CD4-positive, alpha-beta T cell (primary cell): ENCODE data around the gene LTBP2. TPM values are rescaled to one million over a fixed set of nuclear protein-coding genes. Genes with fewer than 3 reads are reported as not detected.

Experiments
- ATAC-seq: fragments of 200-7000 bp; cut with Tn5 transposase; one replicate; pipeline ENCODE4 v1.10.0; 2022; ENCODE audit warnings: mild to moderate bottlenecking; ENCODE audit not compliant: poor library complexity
- CTCF ChIA-PET: fragments of 350-600 bp; sonication (Branson Sonifier 250); formaldehyde crosslinking; loops from one replicate; lab custom pipeline; 2021; ENCODE audit warnings: antibody characterized with exemption, inconsistent platforms; lab: Charles Lee
- POLR2A ChIA-PET: fragments of 350-600 bp; sonication (Branson Sonifier 250); formaldehyde crosslinking; loops from one replicate; lab custom pipeline; 2021; ENCODE audit warnings: antibody characterized with exemption, inconsistent platforms; lab: Charles Lee
- DNase-seq, 14 experiments: peaks; one replicate each; pipeline ENCODE4 v3.0.0-alpha.2; 2013 to 2020; ENCODE audit warnings: mixed read lengths in 2 of 14
- H3K27ac ChIP-seq, 2 donors: one replicate each; pipeline versions ENCODE4 v1.5.1 to v1.7.0; 2013; ENCODE audit warnings: low read length in 2 of 2, low read depth in 1 of 2, mild to moderate bottlenecking in 1 of 2
- H3K27me3 ChIP-seq, 2 experiments: 1 replicate in 1 of 2; 2 replicates in 1 of 2; pipeline versions ENCODE4 v1.6.1 to v1.7.0; 2013; ENCODE audit warnings: low read length in 2 of 2, control low read depth in 1 of 2, mild to moderate bottlenecking in 1 of 2, moderate library complexity in 1 of 2; ENCODE audit not compliant: insufficient read depth in 2 of 2, control insufficient read depth in 1 of 2
- H3K36me3 ChIP-seq: one replicate; pipeline ENCODE4 v1.6.1; 2013; ENCODE audit warnings: low read length, control low read depth; ENCODE audit not compliant: insufficient read depth
- H3K4me1 ChIP-seq: one replicate; pipeline ENCODE4 v1.6.1; 2013; ENCODE audit warnings: low read length, control low read depth; ENCODE audit not compliant: insufficient read depth
- H3K4me3 ChIP-seq: one replicate; pipeline ENCODE4 v1.5.1; 2013; ENCODE audit warnings: mild to moderate bottlenecking, low read length, moderate library complexity
- H3K9me3 ChIP-seq, 2 experiments: 1 replicate in 1 of 2; 2 replicates in 1 of 2; pipeline versions ENCODE4 v1.6.1 to v1.7.0; 2013; ENCODE audit warnings: low read length in 2 of 2, mild to moderate bottlenecking in 2 of 2, control low read depth in 1 of 2, moderate library complexity in 1 of 2; ENCODE audit not compliant: control insufficient read depth in 1 of 2, insufficient read depth in 1 of 2
- H3K27ac Mint-ChIP-seq: one replicate; pipeline ENCODE4 v1.8.0; 2020; ENCODE audit warnings: mixed read lengths
- H3K27me3 Mint-ChIP-seq: one replicate; pipeline ENCODE4 v1.8.0; 2021; ENCODE audit warnings: mixed read lengths
- H3K36me3 Mint-ChIP-seq: one replicate; pipeline ENCODE4 v1.8.0; 2021; ENCODE audit warnings: low read depth, mixed read lengths
- H3K4me1 Mint-ChIP-seq: one replicate; pipeline ENCODE4 v1.8.0; 2021; ENCODE audit warnings: low read depth, mixed read lengths
- H3K4me3 Mint-ChIP-seq: one replicate; pipeline ENCODE4 v1.8.0; 2020; ENCODE audit warnings: mild to moderate bottlenecking, mixed read lengths
- H3K9me3 Mint-ChIP-seq: one replicate; pipeline ENCODE4 v1.8.0; 2020; ENCODE audit warnings: mixed read lengths
- intact Hi-C, 2 experiments: fragments of 100-400 bp; cut with DNase I in 1 of 2; cut with micrococcal nuclease in 1 of 2; formaldehyde crosslinking; loops; one replicate each; pipeline versions ENCODE4 v1.15.1 to v1.9.0; 2023 to 2025; cut with DNase I, micrococcal nuclease
- total RNA-seq, 174 experiments: library from RNA in 2 of 174; stranded (reverse) in 2 of 174; gene quantifications; one replicate each; pipeline ENCODE4 v1.2.3 and lab custom pipeline; 2021 to 2026
- TF ChIP-seq, protein P1 (sequence below): fragments of 200-600 bp; IDR thresholded peaks from one replicate; pipeline ENCODE4 v1.8.0; 2022; ENCODE audit warnings: antibody characterized with exemption, mild to moderate bottlenecking

Gene LTBP2
- total RNA-seq, 2 experiments from 2014 or later = 0.45 to 0.47 TPM

DNA sequence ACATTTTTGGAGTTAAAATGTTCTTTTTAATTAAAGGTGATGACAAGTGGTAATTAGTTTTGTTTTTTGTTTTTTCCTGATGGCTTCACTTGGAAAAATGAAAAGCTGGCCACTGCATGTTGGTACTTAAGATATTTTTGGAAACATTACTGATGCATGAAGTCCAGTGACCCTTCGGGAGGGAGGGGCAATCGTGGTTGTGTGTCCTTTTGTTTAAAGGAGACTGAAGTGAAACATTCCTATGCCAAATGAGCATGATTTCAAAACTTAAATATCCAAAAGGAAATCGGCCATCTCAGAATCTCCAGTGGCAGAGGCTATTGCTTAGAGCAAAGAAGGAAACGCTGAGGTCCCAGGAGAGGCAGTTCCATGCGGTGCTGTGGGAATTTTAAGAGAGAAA lies 20.1 kb downstream of the LTBP2 start:
- POLR2A ChIA-PET = no interaction called here

DNA sequence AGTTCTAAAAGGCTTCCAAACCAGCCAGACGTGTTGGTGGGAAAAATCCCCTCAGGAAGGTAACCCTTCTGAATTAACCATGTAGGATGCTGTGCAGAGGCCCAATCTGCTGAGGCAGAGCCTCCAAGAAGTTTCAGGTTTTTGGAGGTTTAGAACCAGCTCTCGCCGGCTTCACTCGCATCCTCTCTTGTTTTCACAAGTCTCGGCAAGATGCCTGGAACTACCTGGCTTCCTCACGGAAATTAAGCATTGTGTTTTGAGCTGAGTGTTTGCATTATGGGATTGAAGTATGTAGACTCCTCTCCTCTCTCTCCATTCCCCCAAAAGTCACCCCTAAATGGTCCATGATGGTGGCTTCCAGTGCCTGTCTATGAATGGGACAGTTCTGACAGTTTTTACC lies 20.6 kb downstream of the LTBP2 start:
- H3K27ac ChIP-seq = no peak overlapping the region
- no peaks in the 10 kb centered on the region for H3K9me3 Mint-ChIP-seq
- H3K4me3 Mint-ChIP-seq = no peak overlapping the region
- intact Hi-C loops = no loop called here
- H3K36me3 Mint-ChIP-seq = no peaks in the 10 kb centered on the region
- DNase-seq = no peak
- TF ChIP-seq, protein P1, sequence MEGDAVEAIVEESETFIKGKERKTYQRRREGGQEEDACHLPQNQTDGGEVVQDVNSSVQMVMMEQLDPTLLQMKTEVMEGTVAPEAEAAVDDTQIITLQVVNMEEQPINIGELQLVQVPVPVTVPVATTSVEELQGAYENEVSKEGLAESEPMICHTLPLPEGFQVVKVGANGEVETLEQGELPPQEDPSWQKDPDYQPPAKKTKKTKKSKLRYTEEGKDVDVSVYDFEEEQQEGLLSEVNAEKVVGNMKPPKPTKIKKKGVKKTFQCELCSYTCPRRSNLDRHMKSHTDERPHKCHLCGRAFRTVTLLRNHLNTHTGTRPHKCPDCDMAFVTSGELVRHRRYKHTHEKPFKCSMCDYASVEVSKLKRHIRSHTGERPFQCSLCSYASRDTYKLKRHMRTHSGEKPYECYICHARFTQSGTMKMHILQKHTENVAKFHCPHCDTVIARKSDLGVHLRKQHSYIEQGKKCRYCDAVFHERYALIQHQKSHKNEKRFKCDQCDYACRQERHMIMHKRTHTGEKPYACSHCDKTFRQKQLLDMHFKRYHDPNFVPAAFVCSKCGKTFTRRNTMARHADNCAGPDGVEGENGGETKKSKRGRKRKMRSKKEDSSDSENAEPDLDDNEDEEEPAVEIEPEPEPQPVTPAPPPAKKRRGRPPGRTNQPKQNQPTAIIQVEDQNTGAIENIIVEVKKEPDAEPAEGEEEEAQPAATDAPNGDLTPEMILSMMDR = no peak
- H3K27ac Mint-ChIP-seq = no peak overlapping the region
- no peak overlapping the region for H3K4me3 ChIP-seq
- ChIA-PET POLR2A (no interaction called here), CTCF (no interaction called here)
- no peak for ATAC-seq
- no peaks in the 10 kb centered on the region for H3K27me3 Mint-ChIP-seq
- H3K9me3 ChIP-seq = no peaks in the 10 kb centered on the region
- H3K27me3 ChIP-seq = no peaks in the 10 kb centered on the region
- no peaks in the 10 kb centered on the region for H3K36me3 ChIP-seq
- no peaks in the 10 kb centered on the region for H3K4me1 Mint-ChIP-seq
- H3K4me1 ChIP-seq = no peaks in the 10 kb centered on the region

More for the DNA sequence above, 20.1 kb downstream of the LTBP2 start:
- Mint-ChIP-seq H3K27ac (no peak overlapping the region), H3K36me3 (no peaks in the 10 kb centered on the region), H3K9me3 (no peaks in the 10 kb centered on the region), H3K4me1 (no peaks in the 10 kb centered on the region), H3K4me3 (no peak overlapping the region), H3K27me3 (no peaks in the 10 kb centered on the region)
- no peaks in the 10 kb centered on the region for H3K27me3 ChIP-seq
- ATAC-seq = no peak
- no peak overlapping the region for H3K4me3 ChIP-seq
- no peaks in the 10 kb centered on the region for H3K9me3 ChIP-seq
- CTCF ChIA-PET = no interaction called here
- H3K36me3 ChIP-seq = no peaks in the 10 kb centered on the region
- no peak for DNase-seq
- H3K27ac ChIP-seq = no peak overlapping the region
- intact Hi-C loops = no loop called here
- no peaks in the 10 kb centered on the region for H3K4me1 ChIP-seq
- TF ChIP-seq, protein P1 = no peak

DNA sequence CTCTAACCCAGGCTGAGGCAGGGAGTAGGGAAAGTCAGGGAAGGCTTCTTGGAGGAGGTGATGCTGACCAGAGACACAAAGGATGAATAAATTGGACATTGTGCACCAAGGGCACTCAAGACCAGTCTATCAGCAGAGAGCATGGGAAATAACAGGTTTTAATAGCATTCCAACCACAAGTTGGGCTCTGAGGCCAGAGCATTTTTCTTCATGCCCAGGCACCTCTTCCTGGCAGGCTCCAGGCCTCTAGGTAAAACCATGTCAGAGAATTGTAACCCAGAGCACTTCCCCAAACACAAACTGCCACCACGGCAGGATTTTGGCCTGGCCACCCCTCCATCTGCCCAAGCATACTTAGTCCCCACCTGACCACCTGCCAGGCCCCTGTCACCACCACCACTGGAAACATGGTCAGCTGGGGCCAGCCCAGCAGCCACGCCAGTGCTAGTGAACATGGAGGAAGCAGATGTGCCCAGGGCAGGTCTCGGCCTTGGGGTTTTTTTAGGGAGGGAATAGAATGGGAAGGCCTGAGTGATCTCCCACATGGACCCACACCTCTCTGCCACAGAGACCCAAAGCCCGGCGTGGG lies 22.7 kb downstream of the LTBP2 start:
- TF ChIP-seq, protein P1 = no peak
- ChIA-PET CTCF (no interaction called here), POLR2A (no interaction called here)
- Histone ChIP-seq H3K4me1 (no peaks in the 10 kb centered on the region), H3K36me3 (no peaks in the 10 kb centered on the region), H3K4me3 (no peak overlapping the region), H3K27ac (no peak overlapping the region), H3K9me3 (no peaks in the 10 kb centered on the region), H3K27me3 (no peaks in the 10 kb centered on the region)
- Mint-ChIP-seq H3K4me3 (no peak overlapping the region), H3K27ac (no peak overlapping the region), H3K27me3 (peaks cover 7% of the 10 kb centered on the region), H3K36me3 (no peaks in the 10 kb centered on the region), H3K9me3 (no peaks in the 10 kb centered on the region), H3K4me1 (no peaks in the 10 kb centered on the region)
- intact Hi-C loops = no loop called here
- no peak for ATAC-seq
- DNase-seq = no peak
